Muscle of back (tissue), 13 donors: ENCODE data around the gene PHKA1. TPM values are rescaled to one million over a fixed set of nuclear protein-coding genes. Genes with fewer than 3 reads are reported as not detected.
"Not testable (repeated sequence)": the region's sequence is repeated elsewhere in the genome, so short reads cannot be mapped to it uniquely, and the experiment has no call there.

Source experiments
- DNase-seq, 3 donors: peaks; one replicate each; pipeline versions ENCODE4 v3.0.0 to v3.0.0-alpha.2; 2013
- long read RNA-seq, 9 donors: transcript quantifications; one replicate each; lab custom pipeline, GENCODE V29; 2026
- polyA plus RNA-seq, 10 donors: library from polyadenylated mRNA; unstranded; fragments of 120-200 nt; gene quantifications; one replicate each; pipeline ENCODE4 v1.2.1, GENCODE V29; 2013; ENCODE audit not compliant: insufficient read length in 10 of 10

PHKA1 gene
- polyA plus RNA-seq, result 1 to 10 TPM; 2.8 to 4.3 (median 3.2) TPM
- long read RNA-seq, donor 1, result 0 reads
- long read RNA-seq, donor 2, result 0 reads
- long read RNA-seq, donor 3, result 0 reads
- long read RNA-seq, donor 4, result 0 reads
- long read RNA-seq, donor 5, result 0 reads
- long read RNA-seq, donor 6, full-length matches to known transcripts, result 2 of 2 reads
- long read RNA-seq, donor 6, partial matches to known transcripts, result 0 of 2 reads
- long read RNA-seq, donor 6, other reads (novel, unspliced or antisense), result 0 of 2 reads
- long read RNA-seq, donor 7, result 0 reads
- long read RNA-seq, donor 8, result 0 reads
- long read RNA-seq, donor 9, result 0 reads

DNA sequence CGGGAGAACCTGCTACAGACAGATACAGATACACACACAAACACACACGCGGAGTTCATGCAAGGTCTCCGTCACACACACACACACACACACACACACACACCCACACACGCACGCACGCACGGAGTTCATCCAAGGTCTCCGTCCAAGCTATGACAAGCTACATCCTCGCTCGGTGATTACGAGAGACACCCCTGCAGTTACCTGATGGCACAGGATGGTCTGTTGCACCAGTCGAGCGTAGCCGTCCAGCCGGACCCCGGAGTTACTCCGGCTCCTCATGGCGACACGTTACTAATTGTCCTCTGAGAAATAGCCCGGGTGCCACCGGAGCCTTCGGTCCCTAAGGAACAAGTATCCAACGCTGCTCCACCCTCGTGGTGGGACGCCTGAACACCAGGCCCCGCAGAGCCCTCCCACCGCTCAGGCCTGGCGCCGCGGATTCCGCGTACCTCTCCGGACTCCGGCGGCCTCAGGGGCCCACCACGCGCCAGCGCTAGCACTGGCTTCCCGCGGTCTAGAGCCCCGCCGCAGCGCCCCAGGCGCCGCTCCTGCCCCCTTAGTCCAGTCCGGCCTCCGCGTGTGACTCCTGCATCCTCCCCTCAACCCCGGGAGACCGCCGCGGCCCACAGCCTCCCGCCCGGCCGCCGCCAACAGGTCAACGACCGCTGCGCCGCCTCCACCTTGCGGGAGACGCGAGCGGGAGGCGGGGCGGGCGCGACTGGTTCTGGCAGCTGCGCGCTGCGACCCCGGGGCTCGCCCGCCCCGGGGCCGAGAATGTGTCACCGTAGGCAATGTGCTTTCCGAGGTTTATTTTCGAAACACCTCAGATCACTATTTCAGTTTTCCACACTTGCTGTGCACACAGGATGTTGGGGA, at the start of gene PHKA1:
Gene PHKA1 (minus strand): TSS at position 708 of the 879 bp plus-strand sequence. CDS start 426 bp downstream, at position 282.
- DNase-seq, result peak in 2 of 3 donors; percentile 13 to 49

GRCh38 chrX:72760454-72760853, 46.3 kb upstream of the PHKA1 start:
- not testable (repeated sequence) for DNase-seq

DNA sequence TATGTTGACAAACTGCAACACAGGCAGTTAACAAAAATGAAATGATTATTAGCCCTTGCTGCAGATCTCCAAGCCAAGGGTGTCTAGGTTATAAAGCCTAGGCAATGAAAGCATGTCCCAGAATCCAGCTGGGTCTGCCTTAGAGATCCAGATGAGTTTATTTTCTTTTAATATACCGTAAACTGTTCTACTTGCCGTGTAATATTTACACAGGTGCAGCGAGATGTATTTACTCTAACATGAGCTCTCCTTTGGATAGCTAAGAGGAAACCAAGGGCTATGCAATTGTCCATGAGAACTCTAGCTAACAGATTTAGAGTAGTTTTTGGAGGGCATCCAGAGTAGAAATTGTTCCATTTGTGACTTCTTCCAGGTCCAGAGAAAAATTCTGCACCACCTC, 34.4 kb upstream of the PHKA1 start:
- not testable (repeated sequence) for DNase-seq

DNA sequence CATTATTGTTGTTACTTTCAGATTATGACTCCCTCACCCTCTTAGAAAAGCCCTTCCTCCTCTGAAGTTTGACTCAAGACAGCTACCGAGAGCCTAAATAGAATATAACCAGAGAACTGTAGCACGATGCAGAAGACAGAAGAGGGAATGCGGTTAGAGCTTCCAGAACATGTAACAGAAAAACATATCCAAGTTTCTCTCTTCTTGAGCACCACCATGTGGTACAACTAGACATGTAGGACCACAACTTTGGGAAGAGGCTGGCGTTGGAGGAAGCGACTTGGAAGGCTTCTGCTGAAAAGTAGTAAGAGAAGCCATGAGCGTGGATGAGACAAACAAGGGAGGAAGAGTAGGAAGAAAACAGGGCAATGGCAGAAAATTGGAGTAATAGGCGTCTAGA, 31.4 kb upstream of the PHKA1 start:
- not testable (repeated sequence) for DNase-seq

- no peak for DNase-seq
Measured at GRCh38 chrX:72735561-72735960, 21.5 kb upstream of the PHKA1 start.

- DNase-seq, result not testable (repeated sequence)
Measured at GRCh38 chrX:72733636-72734035, 19.5 kb upstream of the PHKA1 start.

DNA sequence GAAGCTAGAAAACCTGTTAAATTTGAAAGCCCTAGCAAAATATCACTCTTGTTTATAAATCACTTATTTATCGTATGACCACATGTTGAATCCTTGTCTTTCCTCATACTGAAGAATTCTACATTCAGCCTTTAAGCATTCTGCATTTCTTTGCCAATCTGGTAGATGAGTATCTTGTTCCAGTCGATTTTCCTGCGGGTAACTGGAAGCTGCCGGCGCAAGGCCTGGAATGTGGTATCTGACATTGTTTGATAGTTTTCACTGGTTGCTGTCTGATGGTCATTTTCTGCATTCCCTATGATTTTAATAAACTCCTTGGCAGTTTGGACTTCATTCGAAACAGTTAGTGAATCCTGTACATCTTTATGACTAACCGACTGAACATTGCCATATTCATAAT, 13.7 kb upstream of the PHKA1 start:
- DNase-seq, result no peak

GRCh38 chrX:72716766-72717165, 2.7 kb upstream of the PHKA1 start:
- no peak for DNase-seq

GRCh38 chrX:72715546-72715945, 1.4 kb upstream of the PHKA1 start:
- no peak for DNase-seq

- peak; percentile 32 to 69 (median 54) for DNase-seq
Measured at GRCh38 chrX:72714478-72714916, 391 bp upstream of the PHKA1 start.

GRCh38 chrX:72713130-72713529, 976 bp downstream of the PHKA1 start:
- no peak for DNase-seq

DNA sequence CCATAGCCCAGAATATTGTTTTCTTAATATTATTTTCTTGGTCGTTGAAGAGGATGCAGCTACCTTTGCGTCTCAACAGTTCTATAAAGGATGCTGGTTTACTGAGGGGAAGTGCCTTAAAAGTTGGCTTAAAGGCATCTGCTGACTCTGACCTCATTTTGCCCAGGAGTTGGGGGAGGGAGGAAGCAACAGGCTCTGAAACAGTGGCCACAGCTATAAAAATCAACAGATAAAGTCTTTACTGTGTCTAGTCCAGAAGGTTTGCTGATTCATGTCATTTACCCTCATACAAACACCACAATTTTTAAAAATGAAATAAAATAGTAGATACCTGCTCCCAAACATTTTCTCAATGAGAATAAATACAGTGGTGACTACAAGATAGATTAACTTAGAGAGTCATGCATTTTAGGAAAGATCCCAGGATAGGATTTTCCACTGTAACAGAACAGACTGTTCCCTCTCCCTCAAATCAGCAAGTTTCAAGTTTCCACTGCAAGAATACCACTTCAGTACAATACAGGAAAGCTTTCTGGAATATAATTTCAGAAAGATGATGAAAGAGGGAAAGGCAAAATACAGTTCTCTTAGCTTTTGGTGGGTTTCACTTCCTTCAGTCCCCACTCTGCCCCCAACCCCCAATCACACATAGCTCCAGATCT, 1.9 kb downstream of the PHKA1 start:
- peak in 1 of 3 donors; percentile 2 for DNase-seq

DNA sequence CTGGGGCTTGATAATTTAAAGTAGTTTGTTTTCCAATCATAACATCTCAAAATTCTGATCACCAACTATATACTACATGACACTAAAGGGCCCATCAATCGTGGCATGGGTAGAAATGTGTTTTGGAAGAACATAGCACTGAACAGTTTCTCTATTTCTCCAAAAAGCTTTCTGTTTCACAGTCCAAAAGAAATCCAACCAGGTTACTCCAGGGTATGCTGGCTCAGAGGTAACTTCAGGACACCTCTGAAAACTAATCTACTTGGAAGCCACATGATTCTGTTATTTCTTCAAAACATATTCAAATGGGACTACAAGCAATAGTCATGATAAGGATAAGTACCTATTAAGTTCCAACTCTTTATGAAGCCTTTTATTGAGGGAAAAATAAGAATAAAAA, 8.3 kb downstream of the PHKA1 start:
- DNase-seq, result no peak

DNA sequence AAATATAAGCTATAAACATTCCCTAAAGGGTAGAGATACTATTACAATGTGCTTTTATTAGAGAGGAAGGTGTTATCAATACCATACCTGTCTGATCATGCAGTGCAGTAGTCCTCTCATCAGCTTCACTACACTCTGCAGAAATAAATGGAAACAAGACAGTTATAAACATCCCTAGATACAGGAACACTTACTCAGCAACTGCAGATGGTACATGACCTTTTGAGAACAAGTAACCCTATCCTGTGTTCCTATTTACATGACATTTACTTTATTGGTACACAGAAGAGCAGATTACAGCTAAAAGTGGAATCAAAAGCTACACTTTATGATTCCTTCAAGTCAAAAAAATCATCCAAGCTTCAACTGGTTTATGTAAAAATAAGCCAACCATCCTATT, 9.0 kb downstream of the PHKA1 start:
- DNase-seq, result no peak

DNA sequence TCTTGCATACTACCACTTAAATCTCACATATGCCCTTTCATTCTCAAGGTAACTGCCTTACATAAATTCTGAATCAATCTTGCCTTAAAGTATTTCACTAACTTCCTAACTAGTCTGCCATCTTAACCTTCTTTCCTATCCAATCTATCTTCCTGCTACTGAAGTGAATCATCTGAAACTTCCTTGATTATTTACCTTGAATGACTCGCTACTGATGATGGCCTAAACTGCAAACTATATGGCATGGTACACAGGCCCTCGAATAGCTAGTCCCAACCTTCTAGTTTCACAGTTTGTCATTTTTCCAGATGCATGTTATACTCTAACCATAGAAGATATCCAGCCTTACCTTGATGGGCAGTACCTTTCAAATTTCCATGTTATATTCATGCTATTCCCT, 19.9 kb downstream of the PHKA1 start:
- no peak for DNase-seq

DNA sequence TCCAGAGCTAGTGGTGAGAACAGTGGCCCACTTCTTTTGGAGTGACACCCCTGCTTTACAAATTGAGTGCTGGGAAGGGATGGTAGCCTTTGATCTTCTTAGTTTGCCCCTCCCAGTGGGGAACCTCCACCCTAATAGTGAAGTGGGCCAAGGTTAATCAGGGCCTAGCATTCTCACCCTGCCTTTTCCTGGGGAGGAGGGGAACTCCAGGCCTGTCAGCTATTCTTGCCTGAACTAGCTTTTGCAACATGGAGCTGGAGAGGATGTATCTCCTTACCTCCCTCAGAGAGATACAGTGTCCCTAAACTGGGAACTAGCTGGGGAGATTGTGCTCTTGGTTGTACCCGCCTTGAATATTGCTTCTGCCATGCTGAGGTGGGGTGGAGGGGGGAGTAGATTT, 20.6 kb downstream of the PHKA1 start:
- DNase-seq, result no peak

DNA sequence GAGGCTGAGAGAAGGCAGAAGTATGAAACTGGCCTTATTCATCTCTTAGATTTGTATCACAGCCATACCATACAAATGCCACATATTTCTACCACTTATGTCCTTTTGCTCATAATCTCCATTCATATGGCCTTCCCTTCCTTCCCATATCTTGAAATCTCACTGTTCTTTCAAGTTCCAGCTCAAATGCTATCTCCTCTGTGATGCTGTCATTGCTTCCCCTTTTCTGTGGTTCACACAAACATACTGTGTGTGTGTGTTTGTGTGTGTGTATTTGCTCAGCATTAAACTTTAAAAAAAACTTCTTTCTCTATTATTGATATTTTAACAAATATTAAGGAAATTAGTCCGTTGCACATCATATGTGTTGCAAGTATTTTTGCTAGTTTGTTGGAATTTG, 26.7 kb downstream of the PHKA1 start:
- DNase-seq, result no peak

DNA sequence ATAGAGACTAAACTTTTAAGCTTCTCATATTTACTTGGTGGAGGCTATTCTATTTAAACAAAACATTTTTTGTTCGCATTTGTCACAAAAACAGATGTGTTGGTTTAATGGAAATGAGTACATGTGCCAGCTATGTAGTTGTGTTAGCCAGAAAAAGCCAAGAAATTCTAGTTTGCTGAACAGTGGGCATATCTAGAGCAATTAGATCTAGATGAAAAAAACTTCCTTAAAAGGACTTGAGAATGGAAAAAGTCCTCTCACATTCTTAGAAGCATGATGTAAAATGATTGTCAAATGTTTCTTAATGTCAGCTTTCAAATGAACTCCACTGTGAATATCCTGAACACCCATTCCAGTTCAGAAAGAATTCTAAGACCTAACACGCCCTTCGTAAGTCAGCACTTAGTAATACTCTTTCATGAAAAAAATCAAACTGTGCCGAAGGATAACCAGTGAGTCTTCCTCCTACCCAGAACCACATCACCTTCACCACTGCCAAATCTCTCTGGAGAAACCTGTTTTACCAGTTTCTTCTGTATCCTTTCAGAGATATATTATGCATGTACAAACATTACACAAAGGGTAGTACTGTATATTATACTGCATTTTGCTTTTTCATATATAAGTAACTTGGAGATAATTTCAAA, 28.2 kb downstream of the PHKA1 start:
- DNase-seq, result no peak

DNA sequence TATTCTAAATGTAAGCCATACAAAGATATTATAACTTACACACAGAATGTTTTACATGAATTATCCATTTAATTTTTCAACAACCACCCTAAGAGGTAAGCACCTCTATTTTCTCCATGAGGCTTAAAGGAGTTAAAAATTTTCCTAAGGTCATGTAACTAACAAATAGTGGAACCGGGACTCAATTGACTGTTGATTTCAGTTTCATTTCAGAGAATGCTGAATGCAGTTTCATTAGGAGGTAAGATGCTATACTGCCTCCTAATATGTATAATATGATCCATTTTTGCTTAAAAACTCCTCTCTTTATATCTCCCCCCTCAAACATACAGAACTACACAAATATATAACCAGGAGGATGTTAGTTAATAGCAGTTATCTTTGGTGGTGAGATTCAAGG, 29.1 kb downstream of the PHKA1 start:
- no peak for DNase-seq

DNA sequence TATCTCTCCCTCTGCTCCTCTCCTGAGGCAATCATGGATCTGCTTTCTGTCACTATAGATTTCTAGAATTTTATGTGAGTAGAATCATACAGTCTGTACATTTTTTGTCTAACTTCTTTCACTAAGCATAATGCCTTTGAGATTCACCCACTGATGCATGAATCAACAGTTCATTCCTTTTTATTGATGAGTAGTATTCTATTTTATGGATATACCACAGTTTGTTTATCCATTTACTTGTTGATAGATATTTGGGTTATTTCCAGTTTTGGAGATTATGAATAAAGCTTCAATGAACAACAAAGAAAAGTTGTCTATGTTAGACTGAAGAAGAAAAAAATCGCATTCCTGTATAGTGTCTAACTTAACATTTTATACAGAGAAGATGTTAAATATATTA, 30.5 kb downstream of the PHKA1 start:
- DNase-seq, result no peak

DNA sequence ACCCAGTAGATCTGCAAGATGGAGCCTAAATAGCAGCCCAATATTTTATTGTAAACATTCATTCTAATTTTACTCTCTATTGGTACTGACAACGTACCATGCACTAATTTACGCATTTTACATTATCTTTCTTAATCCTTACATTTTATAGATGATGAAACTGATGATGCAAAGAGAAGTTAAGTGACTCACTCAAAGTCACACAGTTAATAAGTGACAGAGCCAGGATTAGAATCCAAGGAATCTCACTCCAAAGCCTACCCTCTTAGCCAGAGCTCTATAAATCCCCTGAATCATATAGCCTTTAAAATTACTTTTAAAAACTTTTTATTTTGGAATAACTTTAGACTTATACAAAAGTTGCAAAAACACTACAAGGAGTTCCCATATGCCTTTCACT, 37.6 kb downstream of the PHKA1 start:
- no peak for DNase-seq

GRCh38 chrX:72673951-72674350, 40.2 kb downstream of the PHKA1 start:
- DNase-seq, result not testable (repeated sequence)
